ENCODE data around the gene PRLH. TPM values are rescaled to one million over a fixed set of nuclear protein-coding genes. Genes with fewer than 3 reads are reported as not detected.

Gene PRLH
- total RNA-seq, 1 donor: not detected

- no peak overlapping the region for H3K4me3 ChIP-seq (ENCODE audit: low read depth, low read length)
- DNase-seq (ENCODE audit: low read depth): no peak
- TF ChIP-seq CTCF (IDR thresholded peaks at IDR 0.05; ENCODE audit: insufficient read depth, low read depth, low read length): no peak
These were observed 21.8 kb downstream of the PRLH start for GRCh38 chr2:237588044-237588696.

- H3K4me3 ChIP-seq (ENCODE audit: low read depth, low read length): no peak within 1 kb of the TSS
- DNase-seq (ENCODE audit: low read depth): no peak
- TF ChIP-seq CTCF (IDR thresholded peaks at IDR 0.05; ENCODE audit: insufficient read depth, low read depth, low read length): no peak
These were observed 24.1 kb downstream of the PRLH start, which contains the start of gene RAB17 for GRCh38 chr2:237590272-237591140. Gene RAB17, minus strand, starts transcription at chr2:237590734. Its CDS starts 4,580 bp downstream, at chr2:237586154.

- H3K4me3 ChIP-seq (ENCODE audit: low read depth, low read length): no peak overlapping the region
- no peak for DNase-seq (ENCODE audit: low read depth)
- TF ChIP-seq CTCF (IDR thresholded peaks at IDR 0.05; ENCODE audit: insufficient read depth, low read depth, low read length): no peak
These were observed 24.9 kb downstream of the PRLH start for GRCh38 chr2:237591141-237591881.

DNA sequence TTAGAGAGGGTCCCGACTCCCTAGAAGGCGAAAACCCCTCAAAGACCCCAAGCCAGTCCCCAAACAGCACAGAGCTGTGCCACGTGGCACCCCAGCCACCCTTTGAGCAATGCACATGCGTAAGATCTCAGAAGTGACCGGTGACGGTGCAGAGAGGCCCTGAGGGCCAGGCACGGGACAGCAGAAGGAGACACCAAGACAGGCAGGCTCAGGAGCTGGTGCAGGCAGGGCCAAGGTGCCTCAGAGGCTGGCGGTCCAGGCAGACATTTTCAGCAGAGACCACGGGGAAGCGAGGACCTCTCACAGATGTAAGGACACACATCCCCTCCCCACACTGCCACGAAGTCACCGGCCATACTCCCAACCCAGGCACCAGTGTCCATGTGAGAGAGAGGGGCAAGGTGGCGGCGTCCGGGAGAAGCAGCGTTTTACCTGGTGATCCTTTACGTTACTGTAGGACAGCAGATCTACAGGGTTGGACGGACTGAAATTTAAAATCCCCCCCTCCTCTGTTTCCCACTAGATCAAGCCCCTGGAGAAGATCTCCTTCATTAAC, 26.1 kb downstream of the PRLH start:
- TF ChIP-seq CTCF (IDR thresholded peaks at IDR 0.05; ENCODE audit: insufficient read depth, low read depth, low read length): no peak
- H3K4me3 ChIP-seq (ENCODE audit: low read depth, low read length): no peak overlapping the region
- no peak for DNase-seq (ENCODE audit: low read depth)

DNA sequence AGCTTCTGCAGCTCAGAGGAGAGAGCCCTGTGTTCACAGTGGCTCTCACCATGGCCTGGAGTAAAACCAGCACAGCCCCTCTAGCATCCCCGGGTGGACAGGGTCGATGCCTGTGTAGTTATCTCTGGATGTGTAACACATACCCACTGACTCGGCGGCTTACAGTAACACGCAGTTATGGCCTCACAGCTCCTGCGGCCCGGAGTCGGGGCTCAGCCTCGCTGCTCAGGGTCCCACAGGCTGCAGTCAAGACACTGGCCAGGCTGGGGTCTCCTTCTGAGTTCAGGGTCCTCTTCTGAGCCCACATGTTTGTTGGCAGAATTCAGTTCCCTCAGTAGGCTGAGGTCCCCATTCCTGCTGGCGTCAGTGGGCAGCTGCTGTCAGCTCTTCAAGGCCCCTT, 26.7 kb downstream of the PRLH start:
- DNase-seq (ENCODE audit: low read depth): no peak
- H3K4me3 ChIP-seq (ENCODE audit: low read depth, low read length): no peak overlapping the region
- TF ChIP-seq CTCF (IDR thresholded peaks at IDR 0.05; ENCODE audit: insufficient read depth, low read depth, low read length): no peak

DNA sequence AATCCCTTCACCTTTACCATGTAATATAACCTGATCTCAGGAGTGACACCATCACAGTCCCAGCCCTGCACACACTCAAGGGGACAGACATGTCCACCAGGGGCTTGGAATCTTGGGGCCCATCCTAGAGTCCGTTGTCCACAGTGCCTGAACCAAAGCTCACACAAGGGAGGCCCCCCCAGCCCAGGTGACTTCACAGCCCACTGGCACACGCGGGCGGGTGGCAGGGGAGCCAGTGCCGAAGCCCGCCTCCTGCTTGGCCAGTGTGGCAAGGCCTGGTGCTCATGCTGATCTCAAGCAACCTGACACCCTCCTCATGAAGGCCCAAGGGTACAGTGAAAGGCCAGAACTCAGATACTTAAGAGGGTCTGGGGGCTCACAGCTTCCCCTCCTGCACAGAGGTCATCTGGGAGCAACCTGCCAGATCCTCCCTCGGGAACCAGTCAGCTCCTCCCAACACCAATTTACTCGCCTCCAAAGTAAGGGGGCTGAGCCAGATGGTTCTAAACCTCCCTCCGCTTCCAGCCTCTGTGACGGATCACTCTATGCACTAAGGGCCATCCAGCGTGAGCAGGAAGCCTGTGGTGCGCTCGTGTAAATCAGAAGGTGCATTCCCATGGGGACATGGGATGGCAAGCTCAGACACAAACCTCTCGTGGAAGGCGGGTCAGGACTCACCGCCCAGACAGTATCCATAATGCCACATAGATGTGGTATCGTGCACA, 27.4 kb downstream of the PRLH start:
- no peak for TF ChIP-seq CTCF (IDR thresholded peaks at IDR 0.05; ENCODE audit: insufficient read depth, low read depth, low read length)
- no peak overlapping the region for H3K4me3 ChIP-seq (ENCODE audit: low read depth, low read length)
- DNase-seq (ENCODE audit: low read depth): no peak
